Liver (tissue), 3 donors: ENCODE data around the gene OR2M4.

Source experiments
- ATF3 ChIP-seq: IDR thresholded peaks from 2 replicates; pipeline ENCODE4 v1.6.1; 2016; ENCODE audit warnings: antibody characterized with exemption
- CTCF ChIP-seq: fragments of 150-350 bp; IDR thresholded peaks from 2 replicates; pipeline ENCODE4 v1.5.1; 2017; ENCODE audit warnings: improper control_type of control experiment, low read depth, low read length; ENCODE audit not compliant: missing input control
- EGR1 ChIP-seq, 2 donors: IDR thresholded peaks; 2 replicates each; pipeline ENCODE4 v1.6.1; 2016 to 2018; ENCODE audit warnings: antibody characterized with exemption in 2 of 2, low read depth in 2 of 2
- FOXA2 ChIP-seq: IDR thresholded peaks from 2 replicates; pipeline ENCODE4 v1.6.1; 2016; ENCODE audit warnings: antibody characterized with exemption
- GABPA ChIP-seq, 2 donors: IDR thresholded peaks in 1 of 2; conservative IDR thresholded peaks in 1 of 2; 2 replicates each; pipeline ENCODE4 v1.6.1; 2016; ENCODE audit warnings: antibody characterized with exemption in 2 of 2, mild to moderate bottlenecking in 1 of 2, moderate library complexity in 1 of 2
- JUND ChIP-seq, 2 donors: IDR thresholded peaks; 2 replicates each; pipeline ENCODE4 v1.6.1; 2016; ENCODE audit warnings: antibody characterized with exemption in 2 of 2
- MAX ChIP-seq: IDR thresholded peaks from 2 replicates; pipeline ENCODE4 v1.6.1; 2016; ENCODE audit warnings: antibody characterized with exemption
- NR2F2 ChIP-seq: IDR thresholded peaks from 2 replicates; pipeline ENCODE4 v1.6.1; 2016; ENCODE audit warnings: antibody characterized with exemption
- RAD21 ChIP-seq, 2 donors: IDR thresholded peaks; 2 replicates each; pipeline ENCODE4 v1.6.1; 2016; ENCODE audit warnings: antibody characterized with exemption in 2 of 2, mild to moderate bottlenecking in 2 of 2
- SP1 ChIP-seq: IDR thresholded peaks from 2 replicates; pipeline ENCODE4 v1.6.1; 2018; ENCODE audit warnings: antibody characterized with exemption, mild to moderate bottlenecking
- YY1 ChIP-seq: IDR thresholded peaks from 2 replicates; pipeline ENCODE4 v1.6.1; 2016; ENCODE audit warnings: antibody characterized with exemption, mild to moderate bottlenecking
- ZBTB33 ChIP-seq: IDR thresholded peaks from 2 replicates; pipeline ENCODE4 v1.6.1; 2016; ENCODE audit warnings: antibody characterized with exemption
- donor health status: healthy.
- donor health status: healthy.

- TF ChIP-seq RAD21 (IDR thresholded peaks at IDR 0.05) (no peak), CTCF (no peak), SP1 (no peak), FOXA2 (no peak), ATF3 (no peak), ZBTB33 (no peak), GABPA (IDR thresholded peaks at IDR 0.05 in 1 of 2, conservative IDR thresholded peaks at IDR 0.05 in 1 of 2) (no peak), EGR1 (IDR thresholded peaks at IDR 0.05; ENCODE audit: low read depth in 2 of 2) (no peak), YY1 (no peak), NR2F2 (no peak), JUND (IDR thresholded peaks at IDR 0.05) (no peak), MAX (no peak)
Observed at GRCh38 chr1:248239478-248239877, 8.3 kb downstream of the OR2M4 start.
